ENCODE measurements around the gene GDF15.

GRCh38 chr19:18397242-18398202 is 11.6 kb downstream of the GDF15 start, which contains the start of gene LRRC25:
- TF ChIP-seq CTCF (IDR thresholded peaks at IDR 0.05; ENCODE audit: low read depth, low read length), result no peak
- TF ChIP-seq POLR2A (IDR thresholded peaks at IDR 0.05; ENCODE audit: extremely low read depth, insufficient read length), result no peak
- no peak for TF ChIP-seq MAX (IDR thresholded peaks at IDR 0.05; ENCODE audit: low read depth, low read length)
- no peak for TF ChIP-seq MYC (IDR thresholded peaks at IDR 0.05; ENCODE audit: low read depth, low read length)

Measured in NB4 (cell line).